ENCODE data around the gene CLK2.
"Not testable (repeated sequence)": the region's sequence is repeated elsewhere in the genome, so short reads cannot be mapped to it uniquely, and the experiment has no call there.

CLK2 gene

GRCh38 chr1:155250246-155250632 lies 23.1 kb downstream of the CLK2 start:
- Histone ChIP-seq H3K36me3 (ENCODE audit: control insufficient read depth, insufficient read depth, low read length, severe bottlenecking) (peaks cover 27% of the 10 kb centered on the region), H3K27me3 (replicated peaks; ENCODE audit: control insufficient read depth, insufficient read depth, low read length) (no peaks in the 10 kb centered on the region), H3K4me3 (ENCODE audit: low read length) (no peak overlapping the region), H3K9me3 (ENCODE audit: control insufficient read depth, low read length) (no peaks in the 10 kb centered on the region), H3K9ac (ENCODE audit: low read length) (peak overlapping the region; percentile 70), H3K4me1 (ENCODE audit: control insufficient read depth, insufficient read depth, low read length) (peaks cover 23% of the 10 kb centered on the region)
- no peak for DNase-seq (ENCODE audit: low read depth)

- H3K4me3 ChIP-seq (ENCODE audit: low read length): no peak overlapping the region
- no peak for DNase-seq (ENCODE audit: low read depth)
- no peaks in the 10 kb centered on the region for H3K27me3 ChIP-seq (replicated peaks; ENCODE audit: control insufficient read depth, insufficient read depth, low read length)
- peaks cover 27% of the 10 kb centered on the region for H3K36me3 ChIP-seq (ENCODE audit: control insufficient read depth, insufficient read depth, low read length, severe bottlenecking)
- H3K4me1 ChIP-seq (ENCODE audit: control insufficient read depth, insufficient read depth, low read length): peaks cover 21% of the 10 kb centered on the region
- H3K9me3 ChIP-seq (ENCODE audit: control insufficient read depth, low read length): no peaks in the 10 kb centered on the region
- H3K9ac ChIP-seq (ENCODE audit: low read length): no peak overlapping the region
Observed at GRCh38 chr1:155247667-155248553, 25.4 kb downstream of the CLK2 start.

GRCh38 chr1:155246796-155247195 lies 26.5 kb downstream of the CLK2 start:
- H3K4me3 ChIP-seq (ENCODE audit: low read length); H3K9ac ChIP-seq (ENCODE audit: low read length); H3K27me3 ChIP-seq (replicated peaks; ENCODE audit: control insufficient read depth, insufficient read depth, low read length); DNase-seq (ENCODE audit: low read depth); H3K9me3 ChIP-seq (ENCODE audit: control insufficient read depth, low read length): not testable (repeated sequence)
- peaks cover 27% of the 10 kb centered on the region for H3K36me3 ChIP-seq (ENCODE audit: control insufficient read depth, insufficient read depth, low read length, severe bottlenecking)
- peaks cover 22% of the 10 kb centered on the region for H3K4me1 ChIP-seq (ENCODE audit: control insufficient read depth, insufficient read depth, low read length)

- Histone ChIP-seq H3K36me3 (ENCODE audit: control insufficient read depth, insufficient read depth, low read length, severe bottlenecking) (peaks cover 27% of the 10 kb centered on the region), H3K27me3 (replicated peaks; ENCODE audit: control insufficient read depth, insufficient read depth, low read length) (no peaks in the 10 kb centered on the region), H3K9me3 (ENCODE audit: control insufficient read depth, low read length) (no peaks in the 10 kb centered on the region), H3K4me1 (ENCODE audit: control insufficient read depth, insufficient read depth, low read length) (peaks cover 20% of the 10 kb centered on the region), H3K9ac (ENCODE audit: low read length) (peak overlapping the region; percentile 70), H3K4me3 (ENCODE audit: low read length) (peak overlapping the region; percentile 81)
- DNase-seq (ENCODE audit: low read depth): no peak
Observed at GRCh38 chr1:155245163-155245524, 28.2 kb downstream of the CLK2 start.

- peak; percentile 99 for DNase-seq (ENCODE audit: low read depth)
- no peaks in the 10 kb centered on the region for H3K9me3 ChIP-seq (ENCODE audit: control insufficient read depth, low read length)
- H3K9ac ChIP-seq (ENCODE audit: low read length): peak overlapping the region; percentile 80
- peaks cover 20% of the 10 kb centered on the region for H3K4me1 ChIP-seq (ENCODE audit: control insufficient read depth, insufficient read depth, low read length)
- peak overlapping the region; percentile 81 for H3K4me3 ChIP-seq (ENCODE audit: low read length)
- H3K36me3 ChIP-seq (ENCODE audit: control insufficient read depth, insufficient read depth, low read length, severe bottlenecking): peaks cover 27% of the 10 kb centered on the region
- H3K27me3 ChIP-seq (replicated peaks; ENCODE audit: control insufficient read depth, insufficient read depth, low read length): no peaks in the 10 kb centered on the region
Observed at GRCh38 chr1:155244368-155245162, 28.7 kb downstream of the CLK2 start.

GRCh38 chr1:155242805-155243358 lies 30.4 kb downstream of the CLK2 start:
- peak overlapping the region; percentile 80 for H3K9ac ChIP-seq (ENCODE audit: low read length)
- peak overlapping the region; percentile 81 for H3K4me3 ChIP-seq (ENCODE audit: low read length)
- DNase-seq (ENCODE audit: low read depth): no peak
- H3K27me3 ChIP-seq (replicated peaks; ENCODE audit: control insufficient read depth, insufficient read depth, low read length): no peaks in the 10 kb centered on the region
- H3K9me3 ChIP-seq (ENCODE audit: control insufficient read depth, low read length): no peaks in the 10 kb centered on the region
- H3K4me1 ChIP-seq (ENCODE audit: control insufficient read depth, insufficient read depth, low read length): peaks cover 20% of the 10 kb centered on the region
- peaks cover 24% of the 10 kb centered on the region for H3K36me3 ChIP-seq (ENCODE audit: control insufficient read depth, insufficient read depth, low read length, severe bottlenecking)

- Histone ChIP-seq H3K27me3 (replicated peaks; ENCODE audit: control insufficient read depth, insufficient read depth, low read length) (no peaks in the 10 kb centered on the region), H3K36me3 (ENCODE audit: control insufficient read depth, insufficient read depth, low read length, severe bottlenecking) (peaks cover 23% of the 10 kb centered on the region), H3K4me1 (ENCODE audit: control insufficient read depth, insufficient read depth, low read length) (peaks cover 20% of the 10 kb centered on the region), H3K9me3 (ENCODE audit: control insufficient read depth, low read length) (no peaks in the 10 kb centered on the region), H3K9ac (ENCODE audit: low read length) (no peak overlapping the region), H3K4me3 (ENCODE audit: low read length) (no peak overlapping the region)
- no peak for DNase-seq (ENCODE audit: low read depth)
Observed at GRCh38 chr1:155241841-155242264, 31.5 kb downstream of the CLK2 start.

GRCh38 chr1:155241069-155241679 lies 32.1 kb downstream of the CLK2 start:
- Histone ChIP-seq H3K27me3 (replicated peaks; ENCODE audit: control insufficient read depth, insufficient read depth, low read length) (no peaks in the 10 kb centered on the region), H3K9me3 (ENCODE audit: control insufficient read depth, low read length) (no peaks in the 10 kb centered on the region), H3K4me1 (ENCODE audit: control insufficient read depth, insufficient read depth, low read length) (peaks cover 20% of the 10 kb centered on the region), H3K4me3 (ENCODE audit: low read length) (peak overlapping the region; percentile 83), H3K36me3 (ENCODE audit: control insufficient read depth, insufficient read depth, low read length, severe bottlenecking) (peaks cover 20% of the 10 kb centered on the region), H3K9ac (ENCODE audit: low read length) (peak overlapping the region; percentile 81)
- DNase-seq (ENCODE audit: low read depth): peak; percentile 93

- H3K9ac ChIP-seq (ENCODE audit: low read length): no peak overlapping the region
- no peak for DNase-seq (ENCODE audit: low read depth)
- H3K4me3 ChIP-seq (ENCODE audit: low read length): no peak overlapping the region
- H3K27me3 ChIP-seq (replicated peaks; ENCODE audit: control insufficient read depth, insufficient read depth, low read length): no peaks in the 10 kb centered on the region
- peaks cover 27% of the 10 kb centered on the region for H3K36me3 ChIP-seq (ENCODE audit: control insufficient read depth, insufficient read depth, low read length, severe bottlenecking)
- H3K9me3 ChIP-seq (ENCODE audit: control insufficient read depth, low read length): no peaks in the 10 kb centered on the region
- H3K4me1 ChIP-seq (ENCODE audit: control insufficient read depth, insufficient read depth, low read length): peaks cover 14% of the 10 kb centered on the region
Observed at GRCh38 chr1:155236451-155236850, 36.9 kb downstream of the CLK2 start.

- not testable (repeated sequence) for H3K9ac ChIP-seq (ENCODE audit: low read length); DNase-seq (ENCODE audit: low read depth)
Observed at GRCh38 chr1:155235375-155235774, 37.9 kb downstream of the CLK2 start.

GRCh38 chr1:155233502-155233901 lies 39.8 kb downstream of the CLK2 start:
- not testable (repeated sequence) for H3K4me3 ChIP-seq (ENCODE audit: low read length); H3K27me3 ChIP-seq (replicated peaks; ENCODE audit: control insufficient read depth, insufficient read depth, low read length); DNase-seq (ENCODE audit: low read depth); H3K9me3 ChIP-seq (ENCODE audit: control insufficient read depth, low read length); H3K9ac ChIP-seq (ENCODE audit: low read length); H3K4me1 ChIP-seq (ENCODE audit: control insufficient read depth, insufficient read depth, low read length)
- peaks cover 22% of the 10 kb centered on the region for H3K36me3 ChIP-seq (ENCODE audit: control insufficient read depth, insufficient read depth, low read length, severe bottlenecking)

More at GRCh38 chr1:155235375-155235774, 37.9 kb downstream of the CLK2 start:
- H3K9me3 ChIP-seq (ENCODE audit: control insufficient read depth, low read length); H3K27me3 ChIP-seq (replicated peaks; ENCODE audit: control insufficient read depth, insufficient read depth, low read length); H3K4me3 ChIP-seq (ENCODE audit: low read length): not testable (repeated sequence)
- Histone ChIP-seq H3K36me3 (ENCODE audit: control insufficient read depth, insufficient read depth, low read length, severe bottlenecking) (peaks cover 27% of the 10 kb centered on the region), H3K4me1 (ENCODE audit: control insufficient read depth, insufficient read depth, low read length) (peaks cover 10% of the 10 kb centered on the region)

Data from adipocyte (in vitro differentiated cells).